Endothelial cell of umbilical vein (primary cell): ENCODE results near the gene ULK1. TPM values are rescaled to one million over a fixed set of nuclear protein-coding genes. Genes with fewer than 3 reads are reported as not detected.
A peak's percentile ranks its signal among the peaks of the same experiment; 100 is the strongest.

Experiments
- BruUV-seq: library from RNA; stranded (reverse); fragments of 400-500 nt; replicated peaks from 2 replicates; lab custom pipeline; 2021; lab: Mats Ljungman, UMichigan
- CTCF ChIA-PET: fragments of 300-600, 350-600 bp; sonication (Branson Sonifier 250); formaldehyde crosslinking; loops from one replicate; lab custom pipeline; 2021; ENCODE audit warnings: antibody characterized with exemption, inconsistent platforms; lab: Charles Lee
- POLR2A ChIA-PET: fragments of 300-600, 350-600 bp; sonication (Branson Sonifier 250); formaldehyde crosslinking; loops from one replicate; lab custom pipeline; 2021; ENCODE audit warnings: antibody characterized with exemption, inconsistent platforms; lab: Charles Lee
- DNase-seq: peaks from one replicate; pipeline ENCODE4 v3.0.0-alpha.2; 2011; ENCODE audit warnings: low read depth, low spot score
- FAIRE-seq: peaks from 2 replicates; lab custom pipeline; 2011; peaks lifted over from hg19 to GRCh38; lab: Jason Lieb, UNC
- H2AFZ ChIP-seq: 2 replicates; pipeline ENCODE4 v1.6.0; 2012; ENCODE audit warnings: low read depth, low read length, control low read depth, inconsistent platforms
- H3K27ac ChIP-seq: 2 replicates; pipeline ENCODE4 v1.5.1; 2011; ENCODE audit warnings: low read depth, mild to moderate bottlenecking, control low read depth, low read length, moderate library complexity; ENCODE audit not compliant: insufficient read depth
- H3K27me3 ChIP-seq, 2 experiments: 2 replicates each; pipeline versions ENCODE4 v1.6.0 to v1.6.1; 2011; ENCODE audit warnings: low read length in 2 of 2, mixed read lengths in 1 of 2; ENCODE audit not compliant: control insufficient read depth in 2 of 2, insufficient read depth in 2 of 2
- H3K36me3 ChIP-seq, 2 experiments: 2 replicates in 1 of 2; 3 replicates in 1 of 2; pipeline ENCODE4 v1.5.1; 2011; ENCODE audit warnings: low read length in 2 of 2, mild to moderate bottlenecking in 1 of 2, moderate library complexity in 1 of 2; ENCODE audit not compliant: control insufficient read depth in 2 of 2, insufficient read depth in 2 of 2; ENCODE audit errors: extremely low read depth in 1 of 2
- H3K4me1 ChIP-seq: 3 replicates; pipeline ENCODE4 v1.5.1; 2011; ENCODE audit warnings: mild to moderate bottlenecking, low read length; ENCODE audit not compliant: control insufficient read depth, insufficient read depth; ENCODE audit errors: extremely low read depth
- H3K4me2 ChIP-seq: 2 replicates; pipeline ENCODE4 v1.6.1; 2011; ENCODE audit warnings: low read length, control low read depth, mixed read lengths; ENCODE audit not compliant: insufficient read depth
- H3K4me3 ChIP-seq, 3 experiments: fragments of 200-600 bp in 1 of 3; sonication (generic), shearing (Covaris generic) in 1 of 3; replicated peaks in 1 of 3; 2 replicates each; pipeline ENCODE4 v1.5.1; 2011 to 2016; ENCODE audit warnings: control low read depth in 3 of 3, low read length in 3 of 3, mild to moderate bottlenecking in 2 of 3, inconsistent platforms in 1 of 3, low read depth in 1 of 3, moderate library complexity in 1 of 3; ENCODE audit not compliant: insufficient read depth in 1 of 3
- H3K79me2 ChIP-seq: 2 replicates; pipeline ENCODE4 v1.6.0; 2012; ENCODE audit warnings: low read length, inconsistent platforms; ENCODE audit not compliant: control insufficient read depth, insufficient read depth
- H3K9ac ChIP-seq: replicated peaks from 2 replicates; pipeline ENCODE3; 2011; ENCODE audit warnings: low read length, control low read depth; ENCODE audit not compliant: insufficient read depth; ENCODE audit errors: extremely low read depth
- H3K9me1 ChIP-seq: replicated peaks from 3 replicates; pipeline ENCODE4 v1.6.0; 2011; ENCODE audit warnings: mild to moderate bottlenecking, low read length; ENCODE audit not compliant: control insufficient read depth, insufficient read depth; ENCODE audit errors: extremely low read depth
- H3K9me3 ChIP-seq: replicated peaks from 2 replicates; pipeline ENCODE4 v1.5.1; 2012; ENCODE audit warnings: low read length, inconsistent platforms; ENCODE audit not compliant: control insufficient read depth, insufficient read depth
- H4K20me1 ChIP-seq: replicated peaks from 2 replicates; pipeline ENCODE3; 2011; ENCODE audit warnings: mild to moderate bottlenecking, low read length; ENCODE audit not compliant: control insufficient read depth, insufficient read depth; ENCODE audit errors: extremely low read depth
- EZH2 ChIP-seq: IDR thresholded peaks from 2 replicates; pipeline ENCODE4 v1.6.1; 2012; ENCODE audit warnings: borderline replicate concordance, low read depth, mild to moderate bottlenecking, moderate library complexity, low read length, inconsistent platforms; ENCODE audit not compliant: severe bottlenecking
- FOS ChIP-seq: IDR thresholded peaks from 2 replicates; pipeline ENCODE4 v1.6.1; 2011; ENCODE audit warnings: mild to moderate bottlenecking, low read length, moderate library complexity, borderline replicate concordance; ENCODE audit not compliant: insufficient read depth
- GATA2 ChIP-seq: IDR thresholded peaks from 2 replicates; pipeline ENCODE4 v1.7.0; 2011; ENCODE audit warnings: low read depth, mild to moderate bottlenecking, moderate library complexity, mixed read lengths, low read length; ENCODE audit not compliant: insufficient read length, insufficient read depth
- JUN ChIP-seq: IDR thresholded peaks from 2 replicates; pipeline ENCODE4 v1.6.1; 2011; ENCODE audit warnings: borderline replicate concordance, low read depth; ENCODE audit not compliant: insufficient read length, insufficient read depth
- MYC ChIP-seq: IDR thresholded peaks from one replicate; pipeline ENCODE4 v1.6.1; 2011; ENCODE audit warnings: mild to moderate bottlenecking, low read depth, low read length
- POLR2A ChIP-seq: IDR thresholded peaks from 2 replicates; pipeline ENCODE4 v1.6.1; 2012; ENCODE audit warnings: low read depth, mild to moderate bottlenecking, control low read depth, low read length
- POLR2AphosphoS5 ChIP-seq: IDR thresholded peaks from 2 replicates; pipeline ENCODE4 v1.6.1; 2012; ENCODE audit warnings: low read depth, mild to moderate bottlenecking, control low read depth, low read length, moderate library complexity; ENCODE audit not compliant: insufficient read depth
- dilution Hi-C: fragments of 300-500 bp; cut with MboI; formaldehyde crosslinking; loops from one replicate; pipeline ENCODE4 v1.15.0; 2019; ENCODE audit warnings: low sequenced_read_pairs; ENCODE audit not compliant: extremely low pct_ligation_motif_present
- intact Hi-C: fragments of 100-400 bp; cut with micrococcal nuclease; formaldehyde crosslinking; loops from one replicate; pipeline ENCODE4 v1.10.0; 2022
- polyA plus RNA-seq, 4 experiments: library from polyadenylated mRNA; depleted of rRNA in 3 of 4; stranded (reverse) in 3 of 4; unstranded in 1 of 4; fragments of >200 nt; gene quantifications; 2 replicates each; pipeline versions ENCODE4 v1.2.1 to v1.2.3, GENCODE V29; 2011 to 2012; ENCODE audit warnings: missing spikeins in 1 of 4
- total RNA-seq: library from RNA; stranded (reverse); gene quantifications from 2 replicates; pipeline ENCODE4 v1.2.3, GENCODE V29; 2021
- TF ChIP-seq, protein P1 (sequence below): IDR thresholded peaks from 2 replicates; pipeline ENCODE4 v1.6.1; 2011; ENCODE audit not compliant: insufficient read depth, insufficient read length
- TF ChIP-seq, protein P2 (sequence below), 2 donors: IDR thresholded peaks; 1 replicate in 1 of 2; 2 replicates in 1 of 2; pipeline ENCODE4 v1.5.1; 2011; ENCODE audit warnings: low read length in 2 of 2, mild to moderate bottlenecking in 2 of 2, moderate library complexity in 2 of 2, control low read depth in 1 of 2, inconsistent platforms in 1 of 2, low read depth in 1 of 2; ENCODE audit not compliant: insufficient read depth in 1 of 2; ENCODE audit errors: extremely low read depth in 1 of 2

ULK1 gene
- total and polyA plus RNA-seq, 2 donors (not counting 3 experiments of a cell fraction or from before 2014, with no cell fraction given) = 14.4 to 38.2 TPM

DNA sequence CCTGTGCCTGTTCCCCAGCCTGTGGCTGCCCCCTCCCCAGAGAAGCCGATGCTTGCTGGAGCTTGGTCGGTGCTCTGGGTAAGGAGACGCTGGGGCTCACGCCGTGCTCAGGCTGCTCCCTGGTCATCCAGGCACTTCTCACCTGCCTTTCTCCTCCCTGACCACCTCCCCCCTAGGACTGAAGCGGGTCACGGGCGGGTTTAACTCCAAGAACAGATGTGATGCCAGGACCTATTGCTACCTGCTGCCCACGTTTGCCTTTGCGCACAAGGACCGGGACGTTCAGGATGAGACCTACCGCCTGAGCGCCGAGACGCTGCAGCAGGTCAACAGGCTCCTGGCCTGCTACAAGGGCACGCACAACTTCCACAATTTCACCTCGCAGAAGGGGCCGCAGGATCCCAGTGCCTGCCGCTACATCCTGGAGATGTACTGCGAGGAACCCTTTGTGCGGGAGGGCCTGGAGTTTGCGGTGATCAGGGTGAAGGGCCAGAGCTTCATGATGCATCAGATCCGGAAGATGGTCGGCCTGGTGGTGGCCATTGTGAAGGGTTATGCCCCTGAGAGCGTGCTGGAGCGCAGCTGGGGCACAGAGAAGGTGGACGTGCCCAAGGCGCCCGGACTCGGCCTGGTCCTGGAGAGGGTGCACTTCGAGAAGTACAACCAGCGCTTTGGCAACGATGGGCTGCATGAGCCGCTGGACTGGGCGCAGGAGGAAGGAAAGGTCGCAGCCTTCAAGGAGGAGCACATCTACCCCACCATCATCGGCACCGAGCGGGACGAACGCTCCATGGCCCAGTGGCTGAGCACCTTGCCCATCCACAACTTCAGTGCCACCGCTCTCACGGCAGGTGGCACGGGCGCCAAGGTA lies 46.9 kb downstream of the ULK1 start:
- Histone ChIP-seq H3K9ac (no peak overlapping the region), H2AFZ (no peak overlapping the region), H3K9me3 (no peaks in the 10 kb centered on the region), H3K36me3 (peaks cover 0 to 29% of the 10 kb centered on the region in 2 experiments), H3K79me2 (no peaks in the 10 kb centered on the region), H3K4me2 (no peak overlapping the region), H3K27ac (no peak overlapping the region), H3K4me1 (no peaks in the 10 kb centered on the region), H4K20me1 (no peaks in the 10 kb centered on the region), H3K27me3 (no peaks in the 10 kb centered on the region), H3K4me3 (no peak overlapping the region), H3K9me1 (no peaks in the 10 kb centered on the region)
- TSS peak; percentile 25 for BruUV-seq
- no peak for TF ChIP-seq POLR2A
- TF ChIP-seq POLR2AphosphoS5 = no peak
- no peak for TF ChIP-seq FOS
- no peak for TF ChIP-seq JUN
- TF ChIP-seq, protein P1, sequence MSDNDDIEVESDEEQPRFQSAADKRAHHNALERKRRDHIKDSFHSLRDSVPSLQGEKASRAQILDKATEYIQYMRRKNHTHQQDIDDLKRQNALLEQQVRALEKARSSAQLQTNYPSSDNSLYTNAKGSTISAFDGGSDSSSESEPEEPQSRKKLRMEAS = no peak
- TF ChIP-seq, protein P2, sequence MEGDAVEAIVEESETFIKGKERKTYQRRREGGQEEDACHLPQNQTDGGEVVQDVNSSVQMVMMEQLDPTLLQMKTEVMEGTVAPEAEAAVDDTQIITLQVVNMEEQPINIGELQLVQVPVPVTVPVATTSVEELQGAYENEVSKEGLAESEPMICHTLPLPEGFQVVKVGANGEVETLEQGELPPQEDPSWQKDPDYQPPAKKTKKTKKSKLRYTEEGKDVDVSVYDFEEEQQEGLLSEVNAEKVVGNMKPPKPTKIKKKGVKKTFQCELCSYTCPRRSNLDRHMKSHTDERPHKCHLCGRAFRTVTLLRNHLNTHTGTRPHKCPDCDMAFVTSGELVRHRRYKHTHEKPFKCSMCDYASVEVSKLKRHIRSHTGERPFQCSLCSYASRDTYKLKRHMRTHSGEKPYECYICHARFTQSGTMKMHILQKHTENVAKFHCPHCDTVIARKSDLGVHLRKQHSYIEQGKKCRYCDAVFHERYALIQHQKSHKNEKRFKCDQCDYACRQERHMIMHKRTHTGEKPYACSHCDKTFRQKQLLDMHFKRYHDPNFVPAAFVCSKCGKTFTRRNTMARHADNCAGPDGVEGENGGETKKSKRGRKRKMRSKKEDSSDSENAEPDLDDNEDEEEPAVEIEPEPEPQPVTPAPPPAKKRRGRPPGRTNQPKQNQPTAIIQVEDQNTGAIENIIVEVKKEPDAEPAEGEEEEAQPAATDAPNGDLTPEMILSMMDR (IDR thresholded peaks at IDR 0.05; ENCODE audit: extremely low read depth in 1 of 2, insufficient read depth in 1 of 2, low read depth in 1 of 2, low read length in 2 of 2) = no peak
- TF ChIP-seq EZH2 = no peak
- no peak for TF ChIP-seq MYC
- TF ChIP-seq GATA2 = no peak
- CTCF ChIA-PET = no interaction called here
- DNase-seq (no peak), FAIRE-seq (no peak)
- POLR2A ChIA-PET = no interaction called here
- intact Hi-C loops = no loop called here
- dilution Hi-C loops = no loop called here
